Umbilical cord (tissue), 2 donors: ENCODE measurements around the gene ANKS3. TPM values are rescaled to one million over a fixed set of nuclear protein-coding genes. Genes with fewer than 3 reads are reported as not detected.

Experiments used
- DNase-seq: peaks from one replicate; pipeline ENCODE4 v3.0.0-alpha.2; 2015; ENCODE audit warnings: low spot score
- total RNA-seq: library from RNA; depleted of rRNA; stranded (reverse); fragments of >200 nt; gene quantifications from one replicate; pipeline ENCODE4 v1.2.3, GENCODE V29; 2014; ENCODE audit warnings: low replicate concordance; ENCODE audit not compliant: insufficient read depth

Gene ANKS3
- 18.8 TPM for total RNA-seq

- peak; percentile 99 for DNase-seq
Measured at GRCh38 chr16:4734063-4734729, at the start of gene ANKS3, which contains the start of gene DNAAF8. Gene ANKS3, minus strand, starts transcription at chr16:4734271. Its CDS starts 4,122 bp downstream, at chr16:4730149. Gene DNAAF8, plus strand, starts transcription at chr16:4734537. Its CDS starts 1,978 bp downstream, at chr16:4736515.

- DNase-seq: no peak
Measured at GRCh38 chr16:4783251-4783950, 49.3 kb upstream of the ANKS3 start.

- DNase-seq: no peak
Measured at GRCh38 chr16:4780235-4780634, 46.2 kb upstream of the ANKS3 start.

DNA sequence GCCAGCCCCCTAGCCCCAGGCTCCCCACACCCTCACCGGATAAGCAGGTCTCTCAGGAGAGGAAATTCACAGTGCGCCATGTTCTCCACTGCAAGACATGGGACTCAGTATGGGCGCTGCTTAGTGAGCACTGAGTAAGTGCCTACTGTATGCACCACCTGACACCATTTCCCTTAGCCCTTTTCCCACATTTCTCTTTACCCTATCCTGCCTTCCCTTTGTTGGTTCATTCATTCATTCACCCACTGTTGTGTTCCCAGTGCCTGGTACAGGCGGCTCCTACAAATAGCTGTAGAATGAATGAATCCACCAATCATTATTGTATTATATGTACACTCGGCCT, 44.0 kb upstream of the ANKS3 start:
- no peak for DNase-seq

DNA sequence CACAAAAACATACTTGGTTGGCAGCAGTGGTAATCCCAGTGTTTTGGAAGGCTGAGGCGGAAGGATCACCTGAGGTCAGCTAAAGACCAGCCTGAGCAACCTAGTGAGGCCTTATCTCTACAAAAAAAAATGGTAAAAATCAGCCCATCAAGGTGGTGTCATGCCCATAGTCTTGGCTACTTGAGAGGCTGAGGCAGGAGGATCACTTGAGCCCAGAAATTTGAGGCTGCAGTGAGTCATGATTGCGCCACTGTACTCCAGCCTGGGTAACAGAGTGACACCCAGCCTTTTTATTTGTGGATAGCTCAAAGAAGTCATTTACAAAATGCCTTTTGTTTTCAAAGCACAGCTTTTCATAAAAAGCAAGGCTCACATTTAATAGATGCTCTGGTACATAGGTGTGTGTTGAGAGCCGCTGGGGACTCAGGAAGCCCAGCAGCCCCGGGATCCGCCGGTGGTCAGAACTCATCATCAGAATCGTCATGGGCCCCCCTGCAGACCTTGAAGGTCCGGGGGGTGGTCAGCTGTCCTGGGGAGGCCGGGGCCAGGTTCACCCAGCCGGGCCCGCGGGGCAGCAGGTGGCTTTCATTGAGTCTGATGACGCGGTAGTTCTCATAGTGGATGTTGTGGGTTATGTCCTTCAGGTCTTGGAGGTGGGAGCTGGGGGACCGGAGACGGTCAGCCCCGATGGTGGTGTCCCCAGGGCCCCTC, 43.4 kb upstream of the ANKS3 start:
- DNase-seq: no peak

GRCh38 chr16:4776141-4776705, 42.2 kb upstream of the ANKS3 start:
- DNase-seq: no peak

DNA sequence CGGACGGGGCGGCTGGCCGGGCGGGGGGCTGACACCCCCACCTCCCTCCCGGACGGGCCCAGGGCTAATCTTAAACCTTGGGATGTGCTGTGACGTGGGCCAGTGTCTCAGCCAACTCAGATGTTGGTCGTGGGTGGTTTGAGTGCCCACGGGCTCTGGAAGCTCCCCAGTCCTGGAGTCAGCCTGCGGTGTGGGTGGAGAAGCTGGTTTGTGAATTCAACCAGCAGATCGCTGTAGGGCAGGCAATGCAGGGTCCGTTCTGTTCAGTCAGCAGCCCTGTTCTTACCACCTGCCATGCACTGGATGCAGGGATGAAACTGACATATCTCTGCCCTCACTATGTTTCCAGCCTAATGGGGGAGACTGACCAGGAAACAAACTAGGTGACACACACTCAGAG, 40.9 kb upstream of the ANKS3 start:
- no peak for DNase-seq

DNA sequence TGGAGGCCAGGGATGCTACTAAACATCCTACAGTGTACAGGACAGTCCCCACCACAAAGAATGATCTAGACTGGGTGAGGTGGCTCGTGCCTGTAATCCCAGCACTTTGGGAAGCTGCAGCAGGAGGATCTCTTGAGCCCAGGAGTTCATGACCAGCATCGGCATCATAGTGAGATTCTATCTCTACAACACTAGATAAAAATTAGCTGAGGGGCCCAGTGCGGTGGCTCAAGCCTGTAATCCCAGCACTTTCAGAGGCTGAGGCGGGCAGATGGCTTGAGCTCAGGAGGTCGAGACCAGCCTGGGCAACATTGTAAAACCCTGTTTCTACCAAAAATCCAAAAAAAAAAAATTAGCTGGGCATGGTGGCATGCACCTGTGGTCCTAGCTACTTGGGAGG, 38.3 kb upstream of the ANKS3 start:
- no peak for DNase-seq

DNA sequence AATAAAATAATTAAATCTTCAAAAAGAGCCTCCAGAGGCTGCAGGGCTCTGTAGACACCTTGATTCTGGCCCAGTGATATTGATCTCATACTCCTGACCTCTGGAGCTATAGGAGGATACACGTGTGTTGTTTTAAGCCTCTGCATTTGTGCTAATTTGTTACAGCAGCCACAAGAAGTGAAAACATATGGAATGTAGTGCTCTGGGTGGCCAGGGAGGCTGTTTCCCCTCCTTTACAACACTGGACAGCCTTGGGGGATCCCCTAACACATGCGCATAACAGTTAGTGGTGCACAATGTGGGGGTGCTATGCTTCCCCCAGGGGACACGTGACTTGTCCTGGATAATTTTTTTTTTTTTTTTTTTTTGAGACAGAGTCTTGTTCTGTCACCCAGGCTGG, 37.6 kb upstream of the ANKS3 start:
- no peak for DNase-seq

DNA sequence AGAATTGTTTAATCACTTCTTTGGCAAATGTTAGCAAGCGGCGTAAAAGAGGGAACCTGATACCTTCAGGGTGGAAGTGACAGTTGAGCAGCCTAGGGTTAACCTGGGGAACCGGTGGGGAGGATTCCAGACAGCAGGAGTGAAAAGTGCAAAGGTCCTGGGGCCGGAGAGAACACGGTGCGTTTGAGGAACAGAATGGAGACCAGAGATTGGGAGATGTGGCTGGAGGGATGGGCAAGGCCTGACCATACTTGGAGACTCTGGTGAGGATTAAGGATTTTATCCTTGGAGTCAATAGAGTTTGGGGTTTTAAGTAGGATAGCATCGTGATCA, 35.2 kb upstream of the ANKS3 start:
- no peak for DNase-seq

- peak; percentile 99 for DNase-seq
Measured at GRCh38 chr16:4768549-4769305, 34.7 kb upstream of the ANKS3 start.

DNA sequence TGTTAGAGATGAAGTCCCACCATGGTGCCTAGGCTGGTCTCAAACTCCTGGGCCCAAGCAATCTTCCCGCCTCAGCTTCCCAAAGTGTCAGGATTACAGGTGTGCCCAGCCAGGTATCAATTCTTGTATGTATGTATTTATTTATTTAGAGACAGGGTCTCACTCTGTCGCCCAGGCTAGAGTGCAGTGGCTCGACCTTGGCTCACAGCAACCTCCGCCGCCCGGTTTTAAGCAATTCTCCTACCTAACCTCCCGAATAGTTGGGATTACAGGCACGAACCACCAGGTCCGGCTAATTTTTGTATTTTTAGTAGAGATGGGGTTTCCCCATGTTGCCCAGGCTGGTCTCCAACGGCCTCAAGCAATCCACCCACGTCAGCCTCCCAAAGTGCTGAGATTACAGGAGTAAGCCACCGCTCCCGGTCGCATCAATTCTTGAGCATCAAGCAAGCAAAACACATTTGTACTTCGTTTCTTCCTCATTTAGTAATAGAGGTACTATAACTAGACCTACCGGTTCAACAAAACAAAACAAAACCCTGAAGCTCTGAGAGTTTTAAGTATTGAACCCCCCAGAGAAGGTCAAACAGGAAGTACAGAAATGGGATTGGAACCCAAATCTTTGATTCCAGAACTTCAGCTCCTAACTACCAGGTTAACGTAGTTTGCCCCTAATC, 33.9 kb upstream of the ANKS3 start:
- DNase-seq: no peak

- peak; percentile 97 for DNase-seq
Measured at GRCh38 chr16:4766875-4767628, 33.0 kb upstream of the ANKS3 start, which contains the start of gene ZNF500. Gene ZNF500, minus strand, starts transcription at chr16:4767162. Its CDS starts 1,184 bp downstream, at chr16:4765978.

GRCh38 chr16:4765511-4766474, 31.7 kb upstream of the ANKS3 start:
- DNase-seq: no peak

DNA sequence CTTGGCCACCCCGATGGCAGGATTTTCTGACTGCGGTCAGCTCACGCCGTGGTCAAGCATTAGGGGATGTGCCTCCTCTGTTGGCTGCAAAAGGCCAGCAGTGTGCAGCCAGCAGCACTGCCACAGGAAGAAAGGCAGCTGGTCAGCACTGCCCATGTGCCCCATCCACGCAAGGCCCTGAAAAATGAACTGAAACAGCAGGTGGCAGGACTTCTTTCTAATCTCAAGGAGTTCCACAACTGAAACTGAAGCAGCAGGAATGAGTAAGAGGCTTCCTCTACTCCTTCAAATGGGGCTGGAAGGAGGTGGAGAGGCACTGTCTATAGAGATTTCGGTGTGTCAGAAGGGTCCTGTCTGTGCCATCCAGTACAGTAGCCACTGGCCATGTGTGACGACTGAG, 29.7 kb upstream of the ANKS3 start:
- no peak for DNase-seq

DNA sequence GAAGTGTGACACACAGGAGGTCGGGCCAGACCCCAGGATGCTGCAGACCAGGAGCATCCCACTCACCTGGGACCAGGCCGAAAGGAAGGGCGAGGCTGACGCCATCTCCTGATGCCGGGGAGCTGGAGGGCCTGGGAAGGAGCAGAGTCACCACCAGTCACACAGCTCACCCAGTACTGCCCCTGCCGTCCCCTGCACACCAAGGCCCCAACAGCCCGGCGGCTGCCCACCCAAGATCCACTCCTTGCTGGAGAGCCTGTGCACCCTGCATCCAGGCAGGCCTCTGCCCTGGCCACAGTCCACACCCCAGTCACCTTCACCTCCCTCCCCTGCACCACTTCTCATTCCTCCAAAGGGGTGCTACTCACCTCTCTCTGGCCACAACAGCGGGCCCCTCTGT, 28.1 kb upstream of the ANKS3 start:
- no peak for DNase-seq

- DNase-seq: no peak
Measured at GRCh38 chr16:4760221-4760910, 26.3 kb upstream of the ANKS3 start.

GRCh38 chr16:4755687-4756086, 21.6 kb upstream of the ANKS3 start:
- no peak for DNase-seq

GRCh38 chr16:4754865-4755264, 20.8 kb upstream of the ANKS3 start:
- no peak for DNase-seq
